ENCODE results near the gene SPTLC1. TPM values are rescaled to one million over a fixed set of nuclear protein-coding genes. Genes with fewer than 3 reads are reported as not detected.

SPTLC1 gene
- total and polyA plus RNA-seq, 2 of the 8 experiments (the other 6 are each of a cell fraction or from before 2014, with no cell fraction given): 34.2 to 62.1 TPM

DNA sequence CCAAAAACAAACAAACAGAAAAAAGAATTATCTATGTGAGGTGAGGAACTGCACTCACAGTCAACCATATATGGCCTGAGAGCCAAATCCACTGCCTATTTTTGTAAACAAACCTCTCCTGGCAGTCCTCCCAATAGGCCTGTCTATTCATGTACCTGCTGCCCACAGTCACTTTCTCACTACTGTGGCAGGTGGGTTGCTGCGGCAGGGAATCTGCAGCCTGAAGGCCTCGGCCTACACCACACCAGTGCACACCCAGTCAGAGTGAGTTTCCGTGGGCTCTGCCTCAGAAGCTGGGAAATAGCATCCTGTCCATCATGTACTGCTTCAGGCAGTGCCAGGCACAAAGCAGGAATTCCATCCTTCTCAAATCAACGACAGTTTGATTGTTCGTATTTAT, 82.3 kb downstream of the SPTLC1 start (continued):
- no peak for TF ChIP-seq CHD7 (IDR thresholded peaks at IDR 0.05; ENCODE audit: insufficient replicate concordance, low read length)
- TF ChIP-seq SIRT6 (IDR thresholded peaks at IDR 0.05; ENCODE audit: low read length): no peak
- TF ChIP-seq, protein P1, sequence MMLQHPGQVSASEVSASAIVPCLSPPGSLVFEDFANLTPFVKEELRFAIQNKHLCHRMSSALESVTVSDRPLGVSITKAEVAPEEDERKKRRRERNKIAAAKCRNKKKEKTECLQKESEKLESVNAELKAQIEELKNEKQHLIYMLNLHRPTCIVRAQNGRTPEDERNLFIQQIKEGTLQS (IDR thresholded peaks at IDR 0.05; ENCODE audit: insufficient read depth, low read depth, low read length): no peak
- TF ChIP-seq, protein P2, sequence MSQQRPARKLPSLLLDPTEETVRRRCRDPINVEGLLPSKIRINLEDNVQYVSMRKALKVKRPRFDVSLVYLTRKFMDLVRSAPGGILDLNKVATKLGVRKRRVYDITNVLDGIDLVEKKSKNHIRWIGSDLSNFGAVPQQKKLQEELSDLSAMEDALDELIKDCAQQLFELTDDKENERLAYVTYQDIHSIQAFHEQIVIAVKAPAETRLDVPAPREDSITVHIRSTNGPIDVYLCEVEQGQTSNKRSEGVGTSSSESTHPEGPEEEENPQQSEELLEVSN (IDR thresholded peaks at IDR 0.05): no peak
- TF ChIP-seq POLR2AphosphoS5 (IDR thresholded peaks at IDR 0.05; ENCODE audit: low read depth, low read length): no peak
- TF ChIP-seq KDM4A (IDR thresholded peaks at IDR 0.05; ENCODE audit: low read depth, low read length, severe bottlenecking): no peak
- no peak for TF ChIP-seq NRF1 (IDR thresholded peaks at IDR 0.05; ENCODE audit: low read depth, low read length)
- TF ChIP-seq ZNF274 (IDR thresholded peaks at IDR 0.05; ENCODE audit: borderline replicate concordance, extremely low read depth, low read length): no peak
- no peak for TF ChIP-seq SAP30 (IDR thresholded peaks at IDR 0.05; ENCODE audit: insufficient read depth, insufficient replicate concordance, low read length)
- no peak for TF ChIP-seq TAF7 (optimal IDR thresholded peaks at IDR 0.05; ENCODE audit: borderline replicate concordance, low read depth, low read length)
